GM12864 (cell line): ENCODE results near the gene P2RY2.
A peak's percentile ranks its signal among the peaks of the same experiment; 100 is the strongest.

Experiments used
- DNase-seq: peaks from one replicate; pipeline ENCODE4 v3.0.0-alpha.2; 2011; ENCODE audit warnings: low read depth
- H3K4me3 ChIP-seq: 2 replicates; pipeline ENCODE4 v1.5.1; 2011; ENCODE audit warnings: mild to moderate bottlenecking, low read depth, low read length, control low read depth
- CTCF ChIP-seq: IDR thresholded peaks from 2 replicates; pipeline ENCODE4 v1.5.1; 2011; ENCODE audit warnings: low read depth, mild to moderate bottlenecking, moderate library complexity, low read length, control low read depth, inconsistent platforms; ENCODE audit errors: missing control alignments

P2RY2 gene

GRCh38 chr11:73187854-73188253 lies 30.2 kb upstream of the P2RY2 start:
- no peak overlapping the region for H3K4me3 ChIP-seq
- no peak for TF ChIP-seq CTCF
- DNase-seq, result no peak

- TF ChIP-seq CTCF, result no peak
- H3K4me3 ChIP-seq, result no peak overlapping the region
- DNase-seq, result no peak
Measured at GRCh38 chr11:73188301-73188700, 29.8 kb upstream of the P2RY2 start.

GRCh38 chr11:73189315-73189714 lies 28.8 kb upstream of the P2RY2 start:
- no peak for TF ChIP-seq CTCF
- DNase-seq, result peak; percentile 60
- no peak overlapping the region for H3K4me3 ChIP-seq

- TF ChIP-seq CTCF, result no peak
- no peak overlapping the region for H3K4me3 ChIP-seq
- no peak for DNase-seq
Measured at GRCh38 chr11:73189723-73190556, 28.1 kb upstream of the P2RY2 start.

GRCh38 chr11:73190557-73190885 lies 27.6 kb upstream of the P2RY2 start:
- H3K4me3 ChIP-seq, result no peak overlapping the region
- no peak for TF ChIP-seq CTCF
- no peak for DNase-seq

GRCh38 chr11:73191151-73191550 lies 26.9 kb upstream of the P2RY2 start:
- no peak for DNase-seq
- TF ChIP-seq CTCF, result no peak
- H3K4me3 ChIP-seq, result no peak overlapping the region

- no peak for TF ChIP-seq CTCF
- no peak for DNase-seq
- no peak overlapping the region for H3K4me3 ChIP-seq
Measured at GRCh38 chr11:73192272-73192671, 25.8 kb upstream of the P2RY2 start.
